ENCODE measurements around the gene IL4. TPM values are rescaled to one million over a fixed set of nuclear protein-coding genes. Genes with fewer than 3 reads are reported as not detected.

IL4 gene
- polyA plus RNA-seq, 3 donors, result not detected

DNA sequence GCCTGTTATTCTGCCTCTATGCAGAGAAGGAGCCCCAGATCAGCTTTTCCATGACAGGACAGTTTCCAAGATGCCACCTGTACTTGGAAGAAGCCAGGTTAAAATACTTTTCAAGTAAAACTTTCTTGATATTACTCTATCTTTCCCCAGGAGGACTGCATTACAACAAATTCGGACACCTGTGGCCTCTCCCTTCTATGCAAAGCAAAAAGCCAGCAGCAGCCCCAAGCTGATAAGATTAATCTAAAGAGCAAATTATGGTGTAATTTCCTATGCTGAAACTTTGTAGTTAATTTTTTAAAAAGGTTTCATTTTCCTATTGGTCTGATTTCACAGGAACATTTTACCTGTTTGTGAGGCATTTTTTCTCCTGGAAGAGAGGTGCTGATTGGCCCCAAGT lies 301 bp upstream of the IL4 start:
- no peak for DNase-seq
- WGBS (ENCODE audit: insufficient coverage), result no CpG with 5 or more reads among the region's 1 CpG
- Histone ChIP-seq H3K36me3 (replicated peaks in 1 of 2; ENCODE audit: control insufficient read depth in 1 of 2, insufficient read depth in 2 of 2, low read length in 2 of 2) (no peaks in the 10 kb centered on the region), H3K9ac (ENCODE audit: insufficient read depth, low read length, poor library complexity, severe bottlenecking) (no peak overlapping the region), H2AFZ (ENCODE audit: insufficient read depth, low read depth, low read length, poor library complexity, severe bottlenecking) (no peak overlapping the region), H3K4me3 (replicated peaks in 1 of 3; ENCODE audit: low read depth in 2 of 3, low read length in 3 of 3) (no peak overlapping the region), H3K79me2 (ENCODE audit: insufficient read depth, low read length) (no peaks in the 10 kb centered on the region), H3K9me3 (replicated peaks in 1 of 2; ENCODE audit: control insufficient read depth in 1 of 2, insufficient read depth in 1 of 2, low read length in 2 of 2) (no peaks in the 10 kb centered on the region), H3K4me1 (ENCODE audit: control insufficient read depth in 1 of 2, insufficient read depth in 2 of 2, low read length in 2 of 2) (no peaks in the 10 kb centered on the region), H3K27ac (ENCODE audit: low read depth in 1 of 2, low read length in 2 of 2) (no peak overlapping the region), H3K27me3 (ENCODE audit: control insufficient read depth in 2 of 2, insufficient read depth in 2 of 2, low read length in 2 of 2) (no peaks in the 10 kb centered on the region), H4K20me1 (ENCODE audit: insufficient read depth, low read length) (no peaks in the 10 kb centered on the region), H3K4me2 (replicated peaks; ENCODE audit: extremely low read depth, low read length, poor library complexity, severe bottlenecking) (no peak overlapping the region)
- Mint-ChIP-seq H3K36me3 (no peaks in the 10 kb centered on the region), H3K9me3 (peaks cover 0 to 3% (median 0%) of the 10 kb centered on the region in 7 donors), H3K27ac (no peak overlapping the region), H3K4me3 (no peak overlapping the region), H3K4me1 (no peaks in the 10 kb centered on the region), H3K27me3 (ENCODE audit: low read depth in 3 of 3) (peaks cover 2 to 5% (median 3%) of the 10 kb centered on the region in 3 donors)
- intact Hi-C loops (cut with micrococcal nuclease), result no loop called here
- TF ChIP-seq, protein P1, sequence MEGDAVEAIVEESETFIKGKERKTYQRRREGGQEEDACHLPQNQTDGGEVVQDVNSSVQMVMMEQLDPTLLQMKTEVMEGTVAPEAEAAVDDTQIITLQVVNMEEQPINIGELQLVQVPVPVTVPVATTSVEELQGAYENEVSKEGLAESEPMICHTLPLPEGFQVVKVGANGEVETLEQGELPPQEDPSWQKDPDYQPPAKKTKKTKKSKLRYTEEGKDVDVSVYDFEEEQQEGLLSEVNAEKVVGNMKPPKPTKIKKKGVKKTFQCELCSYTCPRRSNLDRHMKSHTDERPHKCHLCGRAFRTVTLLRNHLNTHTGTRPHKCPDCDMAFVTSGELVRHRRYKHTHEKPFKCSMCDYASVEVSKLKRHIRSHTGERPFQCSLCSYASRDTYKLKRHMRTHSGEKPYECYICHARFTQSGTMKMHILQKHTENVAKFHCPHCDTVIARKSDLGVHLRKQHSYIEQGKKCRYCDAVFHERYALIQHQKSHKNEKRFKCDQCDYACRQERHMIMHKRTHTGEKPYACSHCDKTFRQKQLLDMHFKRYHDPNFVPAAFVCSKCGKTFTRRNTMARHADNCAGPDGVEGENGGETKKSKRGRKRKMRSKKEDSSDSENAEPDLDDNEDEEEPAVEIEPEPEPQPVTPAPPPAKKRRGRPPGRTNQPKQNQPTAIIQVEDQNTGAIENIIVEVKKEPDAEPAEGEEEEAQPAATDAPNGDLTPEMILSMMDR (IDR thresholded peaks at IDR 0.05), result no peak

DNA sequence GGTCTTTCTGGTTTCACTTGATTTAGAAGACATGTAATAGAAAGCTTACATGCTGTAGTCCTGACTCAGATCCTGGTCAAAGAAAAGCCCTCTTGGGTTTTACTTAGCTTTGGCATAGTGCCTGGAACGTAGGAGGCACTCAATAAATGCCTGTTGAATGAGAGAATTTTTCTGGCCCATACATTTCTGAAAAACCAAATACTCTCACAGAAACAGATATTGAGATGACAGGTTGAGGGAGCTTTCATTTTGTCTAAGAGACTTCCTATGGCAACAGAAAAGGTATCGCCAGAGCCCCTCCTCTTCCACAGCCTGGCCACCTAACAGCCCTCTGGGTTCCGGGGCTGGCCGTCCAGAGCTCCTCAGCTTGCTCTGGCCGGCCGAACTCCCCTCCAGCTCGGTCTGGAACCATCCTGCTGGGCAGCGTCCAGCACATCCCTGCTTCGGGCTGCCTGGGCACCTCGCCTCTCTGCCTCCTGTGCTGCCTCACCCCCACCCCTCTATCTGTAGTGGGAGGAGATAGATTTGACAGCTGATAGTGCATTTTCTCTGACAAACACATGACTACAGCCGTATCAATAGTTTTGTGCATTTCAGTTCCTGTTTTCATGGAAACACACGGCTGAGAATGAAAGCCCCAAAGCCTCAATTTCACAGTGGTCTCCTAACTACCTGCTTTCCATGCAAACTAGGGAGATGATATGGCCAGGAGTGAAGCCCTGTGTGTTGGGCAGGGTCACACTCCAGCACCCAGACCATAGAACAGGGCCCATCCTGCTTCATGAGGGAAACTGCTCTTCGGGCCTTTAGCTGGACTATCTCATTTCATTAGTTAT lies 1.1 kb downstream of the IL4 start:
- Mint-ChIP-seq H3K9me3 (peaks cover 0 to 3% (median 0%) of the 10 kb centered on the region in 7 donors), H3K4me1 (no peaks in the 10 kb centered on the region), H3K36me3 (no peaks in the 10 kb centered on the region), H3K27ac (no peak overlapping the region), H3K4me3 (no peak overlapping the region), H3K27me3 (ENCODE audit: low read depth in 3 of 3) (peaks cover 2 to 5% (median 2%) of the 10 kb centered on the region in 3 donors)
- H3K4me1 ChIP-seq (ENCODE audit: control insufficient read depth in 1 of 2, insufficient read depth in 2 of 2, low read length in 2 of 2), result no peaks in the 10 kb centered on the region
- no peaks in the 10 kb centered on the region for H3K27me3 ChIP-seq (ENCODE audit: control insufficient read depth in 2 of 2, insufficient read depth in 2 of 2, low read length in 2 of 2)
- DNase-seq, result no peak
- no peak overlapping the region for H3K27ac ChIP-seq (ENCODE audit: low read depth in 1 of 2, low read length in 2 of 2)
- no peak overlapping the region for H3K4me3 ChIP-seq (replicated peaks in 1 of 3; ENCODE audit: low read depth in 2 of 3, low read length in 3 of 3)
- intact Hi-C loops (cut with micrococcal nuclease), result no loop called here
- H3K9ac ChIP-seq (ENCODE audit: insufficient read depth, low read length, poor library complexity, severe bottlenecking), result no peak overlapping the region
- no peak overlapping the region for H3K4me2 ChIP-seq (replicated peaks; ENCODE audit: extremely low read depth, low read length, poor library complexity, severe bottlenecking)
- no peaks in the 10 kb centered on the region for H3K36me3 ChIP-seq (replicated peaks in 1 of 2; ENCODE audit: control insufficient read depth in 1 of 2, insufficient read depth in 2 of 2, low read length in 2 of 2)
- no CpG with 5 or more reads among the region's 13 CpGs for WGBS (ENCODE audit: insufficient coverage)
- no peak overlapping the region for H2AFZ ChIP-seq (ENCODE audit: insufficient read depth, low read depth, low read length, poor library complexity, severe bottlenecking)
- H4K20me1 ChIP-seq (ENCODE audit: insufficient read depth, low read length), result no peaks in the 10 kb centered on the region
- TF ChIP-seq, protein P1 (IDR thresholded peaks at IDR 0.05), result no peak
- H3K79me2 ChIP-seq (ENCODE audit: insufficient read depth, low read length), result no peaks in the 10 kb centered on the region
- H3K9me3 ChIP-seq (replicated peaks in 1 of 2; ENCODE audit: control insufficient read depth in 1 of 2, insufficient read depth in 1 of 2, low read length in 2 of 2), result no peaks in the 10 kb centered on the region
